HepG2 (cell line): ENCODE measurements around the gene MYADML2. TPM values are rescaled to one million over a fixed set of nuclear protein-coding genes. Genes with fewer than 3 reads are reported as not detected.

Experiments
- ATM ChIP-seq: fragments of 450-650 bp; IDR thresholded peaks from 2 replicates; pipeline ENCODE4 v1.7.1; 2017; ENCODE audit warnings: mild to moderate bottlenecking, borderline replicate concordance
- CC2D1A ChIP-seq: sonication (generic); formaldehyde crosslinking; IDR thresholded peaks from 2 replicates; pipeline ENCODE4 v1.8.1; 2023; ENCODE audit warnings: mild to moderate bottlenecking, missing genetic modification reagents
- DZIP1 ChIP-seq: sonication (generic); formaldehyde crosslinking; IDR thresholded peaks from 2 replicates; pipeline ENCODE4 v1.5.0; 2020; ENCODE audit warnings: mild to moderate bottlenecking, missing genetic modification reagents
- ERF ChIP-seq: IDR thresholded peaks from 2 replicates; pipeline ENCODE4 v1.6.1; 2018; ENCODE audit warnings: missing biosample characterization, missing genetic modification reagents
- GABPA ChIP-seq, 2 experiments: IDR thresholded peaks; 2 replicates each; pipeline ENCODE4 v1.6.1; 2011 to 2016; ENCODE audit warnings: low read depth in 2 of 2, low read length in 1 of 2, missing biosample characterization in 1 of 2, missing genetic modification characterization in 1 of 2
- GLI4 ChIP-seq: sonication (generic); formaldehyde crosslinking; IDR thresholded peaks from 2 replicates; pipeline ENCODE4 v1.5.1; 2020; ENCODE audit warnings: missing genetic modification reagents, mild to moderate bottlenecking, moderate library complexity, borderline replicate concordance
- NCOA1 ChIP-seq: sonication (generic); formaldehyde crosslinking; IDR thresholded peaks from 2 replicates; pipeline ENCODE4 v1.9.0; 2021; ENCODE audit warnings: missing genetic modification reagents
- PRMT3 ChIP-seq: sonication (generic); formaldehyde crosslinking; IDR thresholded peaks from 2 replicates; pipeline ENCODE4 v1.8.1; 2022; ENCODE audit warnings: low read depth, mild to moderate bottlenecking, moderate library complexity, missing genetic modification reagents, borderline replicate concordance
- SCMH1 ChIP-seq: sonication (generic); formaldehyde crosslinking; IDR thresholded peaks from 2 replicates; pipeline ENCODE4 v1.9.0; 2021; ENCODE audit warnings: missing genetic modification reagents, mild to moderate bottlenecking, borderline replicate concordance
- SSRP1 ChIP-seq: IDR thresholded peaks from 2 replicates; pipeline ENCODE4 v1.6.1; 2016; ENCODE audit warnings: control low read depth
- ZC3H13 ChIP-seq: sonication (generic); formaldehyde crosslinking; IDR thresholded peaks from 2 replicates; pipeline ENCODE4 v1.8.1; 2023; ENCODE audit warnings: mild to moderate bottlenecking, missing genetic modification reagents, moderate library complexity
- ZNF3 ChIP-seq: IDR thresholded peaks from 2 replicates; pipeline ENCODE4 v1.7.0; 2017; ENCODE audit warnings: inconsistent platforms
- ZNF362 ChIP-seq: sonication (generic); formaldehyde crosslinking; IDR thresholded peaks from 2 replicates; pipeline ENCODE4 v1.4.0; 2020; ENCODE audit warnings: missing genetic modification reagents, mild to moderate bottlenecking, borderline replicate concordance
- ZNF580 ChIP-seq: IDR thresholded peaks from 2 replicates; pipeline ENCODE4 v1.6.1; 2016; ENCODE audit warnings: low read depth, borderline replicate concordance
- ZNF616 ChIP-seq: sonication (generic); formaldehyde crosslinking; IDR thresholded peaks from 2 replicates; pipeline ENCODE4 v1.5.0; 2020; ENCODE audit warnings: low read depth, mild to moderate bottlenecking, missing genetic modification reagents
- ZNF646 ChIP-seq: sonication (generic); formaldehyde crosslinking; IDR thresholded peaks from 2 replicates; pipeline ENCODE4 v1.9.0; 2021; ENCODE audit warnings: mild to moderate bottlenecking, missing genetic modification reagents
- ZNF780A ChIP-seq: sonication (generic); formaldehyde crosslinking; IDR thresholded peaks from 2 replicates; pipeline ENCODE4 v1.8.0; 2022; ENCODE audit warnings: mild to moderate bottlenecking, missing genetic modification reagents, moderate library complexity
- ZNF883 ChIP-seq: sonication (generic); formaldehyde crosslinking; IDR thresholded peaks from 2 replicates; pipeline ENCODE4 v1.5.1; 2020; ENCODE audit warnings: mild to moderate bottlenecking, missing genetic modification reagents; ENCODE audit errors: not compliant biosample characterization
- polyA plus RNA-seq, 8 experiments: library from polyadenylated mRNA; depleted of rRNA in 3 of 8; stranded (reverse) in 7 of 8; unstranded in 1 of 8; fragments of >200 nt; fragmentation: Illumina TruSeq in 4 of 8; extraction: Trizol in 4 of 8; gene quantifications; 2 replicates each; pipeline versions ENCODE4 v1.2.1 to v1.2.3, GENCODE V29; 2011 to 2016; ENCODE audit warnings: low read depth in 4 of 8, missing spikeins in 1 of 8, mixed read lengths in 1 of 8; ENCODE audit not compliant: insufficient read depth in 1 of 8
- total RNA-seq, 5 experiments: library from RNA; depleted of rRNA; stranded (reverse); fragments of >200 nt; fragmentation: Illumina TruSeq; extraction: Trizol; gene quantifications; 2 replicates each; pipeline ENCODE4 v1.2.3, GENCODE V29; 2016; ENCODE audit warnings: low read depth in 1 of 5

The MYADML2 gene
- total and polyA plus RNA-seq, 2 of the 13 experiments (the other 11 are each of a cell fraction or from before 2014, with no cell fraction given) = not detected

- peak; percentile 62; the same call in 1 of the 2 replicates for TF ChIP-seq ZNF362 (CRISPR knock-in tag)
- TF ChIP-seq ATM = no peak
- TF ChIP-seq ZNF3 = no peak
- no peak for TF ChIP-seq SCMH1
- TF ChIP-seq ZNF616 = no peak
- TF ChIP-seq DZIP1 (CRISPR knock-in tag) = peak; percentile 88; the same call in 1 of the 2 replicates
- TF ChIP-seq ZNF883 (CRISPR knock-in tag) = no peak
- TF ChIP-seq ZNF580 (CRISPR knock-in tag) = no peak
- TF ChIP-seq ZC3H13 = no peak; the same call in 1 of the 2 replicates
- TF ChIP-seq ERF (CRISPR knock-in tag) = no peak
- TF ChIP-seq ZNF780A (CRISPR knock-in tag) = 0 out of 2 replicates have a peak, but pooled peaks have one; percentile 2
- no peak for TF ChIP-seq GABPA (IDR thresholded peaks at IDR 0.05; ENCODE audit: low read depth, low read length)
- TF ChIP-seq GABPA (CRISPR knock-in tag; IDR thresholded peaks at IDR 0.05; ENCODE audit: low read depth) = no peak
- no peak for TF ChIP-seq GLI4 (CRISPR knock-in tag)
- TF ChIP-seq ZNF646 = no peak
- TF ChIP-seq SSRP1 (CRISPR knock-in tag) = peak; percentile 25; the same call in 1 of the 2 replicates
- 0 out of 2 replicates have a peak, but pooled peaks have one; percentile 88 for TF ChIP-seq CC2D1A (CRISPR knock-in tag)
- TF ChIP-seq PRMT3 (CRISPR knock-in tag) = no peak
- TF ChIP-seq NCOA1 (CRISPR knock-in tag) = no peak
Observed at GRCh38 chr17:81990836-81991683, 44.0 kb upstream of the MYADML2 start (continued).
